RPMI7951 (cell line): ENCODE measurements around the gene PTPRN2. TPM values are rescaled to one million over a fixed set of nuclear protein-coding genes. Genes with fewer than 3 reads are reported as not detected.
"Not testable (repeated sequence)": the region's sequence is repeated elsewhere in the genome, so short reads cannot be mapped to it uniquely, and the experiment has no call there.

Experiments
- DNase-seq: peaks from one replicate; pipeline ENCODE4 v3.0.0-alpha.2; 2012; ENCODE audit warnings: low read depth
- total RNA-seq: library from RNA; depleted of rRNA; stranded (reverse); fragments of >200 nt; shearing (Covaris generic); gene quantifications from 2 replicates; pipeline ENCODE4 v1.2.3, GENCODE V29; 2014

PTPRN2 gene
- total RNA-seq, 1 experiment from 2014 or later = 9.0 TPM

DNA sequence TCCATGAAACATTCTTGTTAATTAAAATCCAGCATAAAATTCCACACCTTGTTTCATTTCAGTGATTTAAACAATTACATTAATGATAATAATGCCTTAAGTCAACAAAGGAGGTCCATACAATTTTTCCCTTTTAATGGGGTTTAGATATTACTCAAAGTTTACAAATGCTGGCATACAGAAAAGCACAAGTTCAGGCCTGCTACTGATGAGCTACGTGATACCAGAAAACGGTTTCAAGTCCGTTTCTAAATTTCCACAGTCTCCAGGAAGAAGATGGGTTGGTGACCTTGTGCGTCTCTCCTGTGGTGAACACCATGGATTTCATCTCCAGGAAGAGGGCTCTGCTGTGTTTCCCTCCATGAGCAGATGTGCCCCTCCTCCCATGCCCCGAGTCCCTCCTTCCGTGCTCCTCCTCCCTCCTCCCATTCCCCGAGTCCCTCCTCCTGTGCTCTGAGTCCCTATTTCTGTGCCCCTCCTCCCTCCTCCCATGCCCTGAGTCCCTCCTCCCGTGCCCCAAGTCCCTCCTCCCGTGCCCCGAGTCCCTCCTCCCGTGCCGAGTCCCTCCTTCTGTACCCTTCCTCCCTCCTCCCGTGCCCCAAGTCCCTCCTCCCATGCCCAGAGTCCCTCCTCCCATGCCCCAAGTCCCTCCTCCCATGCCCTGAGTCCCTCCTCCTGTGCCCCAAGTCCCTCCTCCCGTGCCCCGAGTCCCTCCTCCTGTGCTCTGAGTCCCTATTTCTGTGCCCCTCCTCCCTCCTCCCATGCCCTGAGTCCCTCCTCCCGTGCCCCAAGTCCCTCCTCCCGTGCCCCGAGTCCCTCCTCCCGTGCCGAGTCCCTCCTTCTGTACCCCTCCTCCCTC is 201.9 kb downstream of the PTPRN2 start:
- DNase-seq = not testable (repeated sequence)

DNA sequence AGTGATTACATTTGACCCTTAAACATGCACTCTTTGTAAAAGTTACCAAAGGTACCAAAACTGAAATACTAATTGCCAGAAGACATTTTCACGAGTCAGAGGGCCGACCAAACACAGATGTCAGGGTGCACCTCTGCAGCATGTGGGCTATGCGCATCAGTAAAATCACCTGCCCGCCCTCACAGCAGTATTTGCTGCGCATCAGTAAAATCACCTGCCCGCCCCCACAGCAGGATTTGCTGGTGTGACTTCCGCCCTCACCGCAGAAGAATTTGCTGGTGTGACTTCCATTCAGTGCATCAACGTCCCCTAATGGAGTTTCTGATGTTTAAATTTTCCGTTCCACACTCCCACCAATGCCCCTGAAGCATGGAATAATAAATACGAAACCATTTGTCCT is 202.9 kb downstream of the PTPRN2 start:
- DNase-seq = no peak

DNA sequence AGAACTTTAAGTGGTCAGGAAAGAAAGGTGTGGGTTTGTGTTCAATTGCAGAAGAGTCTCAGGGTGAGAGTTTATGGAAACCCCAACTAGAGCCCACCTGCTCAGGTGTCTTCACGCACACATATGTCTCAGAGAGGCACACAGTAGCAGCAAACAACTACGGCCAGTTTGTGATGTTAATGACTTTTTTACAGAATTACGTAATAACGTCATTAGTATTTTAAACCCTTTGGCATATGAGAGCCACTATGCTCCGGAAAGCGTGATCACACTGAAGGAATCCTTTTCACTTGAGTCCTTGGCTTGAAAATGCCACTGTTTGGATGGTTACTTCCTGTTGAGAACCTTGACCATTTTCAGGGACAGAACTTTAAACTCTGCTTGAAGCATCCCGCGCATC is 204.0 kb downstream of the PTPRN2 start:
- DNase-seq = no peak

DNA sequence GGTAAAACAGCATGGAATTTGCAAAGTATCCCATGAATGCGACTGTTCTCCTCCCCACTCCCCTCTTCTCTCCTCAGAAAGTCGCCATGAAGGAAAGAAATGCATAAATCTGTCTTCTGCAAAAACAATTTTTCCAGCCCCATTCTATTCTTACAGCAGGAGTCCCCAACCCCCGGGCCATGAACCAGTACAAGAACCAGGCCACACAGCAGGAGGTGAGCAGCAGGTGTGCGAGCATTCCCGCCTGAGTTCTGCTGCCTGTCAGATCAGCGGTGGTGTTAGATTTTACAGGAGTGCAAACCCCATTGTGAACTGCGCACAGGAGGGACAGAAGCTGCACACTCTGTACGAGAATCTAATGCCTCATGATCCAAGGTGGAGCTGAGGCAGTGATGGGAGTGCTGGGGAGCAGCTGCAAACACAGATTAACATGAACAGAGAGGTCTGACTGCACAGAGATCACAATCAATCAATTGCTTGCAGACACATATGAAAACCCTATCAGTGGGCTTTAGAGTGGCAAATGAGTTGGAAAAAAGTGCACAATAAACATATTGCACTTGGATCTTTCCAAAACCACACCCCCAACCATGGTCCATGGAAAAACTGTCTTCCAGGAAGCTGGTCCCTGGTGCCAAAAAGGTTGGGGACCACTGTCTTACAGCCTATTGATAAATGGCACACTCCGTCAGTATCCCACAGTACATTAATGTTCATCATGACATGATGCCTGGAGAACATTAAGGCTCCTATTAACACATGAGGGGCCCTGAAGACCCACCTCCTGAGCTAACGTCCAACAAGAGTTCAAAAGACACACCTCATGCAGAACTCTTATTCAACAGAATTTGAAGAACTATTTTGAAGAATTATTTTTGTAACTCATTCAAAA is 205.0 kb downstream of the PTPRN2 start:
- no peak for DNase-seq

DNA sequence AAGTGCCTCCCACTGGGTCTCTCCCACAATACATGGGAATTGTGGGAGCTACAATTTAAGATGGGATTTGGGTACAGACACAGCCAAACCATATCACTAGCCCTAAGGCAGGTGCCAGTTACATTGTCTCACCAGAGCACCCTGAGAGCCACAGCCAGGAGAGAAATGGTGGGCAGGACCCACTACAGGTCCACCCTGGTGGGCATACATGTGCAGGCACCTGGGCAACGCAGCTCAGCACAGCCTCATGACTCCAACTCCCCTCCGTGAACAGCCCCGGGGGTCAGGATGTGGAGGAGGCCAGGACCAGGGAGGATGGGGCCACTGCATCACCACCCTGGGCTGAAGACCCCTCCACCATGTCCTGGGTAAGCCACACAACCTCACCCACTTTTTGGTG is 205.7 kb downstream of the PTPRN2 start:
- no peak for DNase-seq

DNA sequence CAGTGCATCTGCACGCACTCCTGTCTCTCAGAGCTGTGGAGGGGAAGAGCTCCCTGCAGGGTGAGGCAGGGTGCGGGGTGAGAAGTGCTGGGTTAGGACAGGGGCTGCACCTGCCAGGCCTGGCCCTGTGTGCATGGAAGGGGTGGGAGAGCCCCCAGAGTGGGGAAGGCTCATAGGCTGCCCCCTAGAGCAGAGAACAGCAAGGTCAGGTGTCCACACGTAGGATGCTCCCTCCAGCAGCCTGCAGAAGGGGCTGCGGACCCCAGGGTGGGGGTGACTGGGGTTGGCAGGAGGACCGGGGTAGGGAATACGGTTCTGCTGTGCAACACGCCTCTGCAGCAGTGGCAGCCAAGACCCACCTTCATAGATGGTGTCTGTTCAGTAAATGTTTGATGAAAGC is 208.6 kb downstream of the PTPRN2 start:
- no peak for DNase-seq

DNA sequence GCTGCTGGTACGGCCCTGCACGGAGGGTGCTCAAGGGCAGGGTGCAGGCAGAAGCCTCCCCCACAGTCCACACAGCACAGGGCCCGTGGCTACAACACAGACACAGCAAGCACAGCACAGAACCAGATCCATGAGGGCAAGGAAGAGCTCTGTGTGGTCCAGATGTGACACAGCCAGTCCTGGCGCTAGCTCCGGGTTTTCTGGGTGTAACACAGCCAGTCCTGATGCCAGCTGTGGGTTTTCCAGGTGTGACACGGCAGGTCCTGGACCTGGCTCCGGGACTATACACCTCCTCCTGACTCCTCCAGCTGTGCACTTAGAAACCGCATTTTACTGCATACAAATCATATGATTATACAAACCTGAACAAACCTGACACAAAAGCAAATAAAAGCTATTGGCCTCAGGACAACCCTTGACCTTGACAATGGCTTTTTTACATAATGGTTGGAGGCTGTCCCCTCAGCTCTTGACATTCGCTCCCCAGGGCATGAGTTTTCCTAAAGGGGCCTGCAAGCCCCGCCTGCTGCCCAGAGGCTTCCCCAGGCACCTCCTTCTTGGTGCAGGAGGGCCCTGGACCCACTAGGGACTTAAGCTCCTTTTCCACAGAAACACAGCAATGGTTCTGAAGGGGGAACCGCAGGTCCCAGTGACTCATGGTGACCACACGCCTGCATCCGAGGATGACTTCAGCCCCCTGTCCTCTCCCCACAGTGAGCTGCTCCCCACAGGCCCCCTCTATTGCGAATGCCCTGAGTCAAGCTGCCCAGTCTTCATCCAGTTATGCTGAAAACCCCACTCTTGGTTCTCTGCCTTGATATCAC is 209.6 kb downstream of the PTPRN2 start:
- peak; percentile 59 for DNase-seq

DNA sequence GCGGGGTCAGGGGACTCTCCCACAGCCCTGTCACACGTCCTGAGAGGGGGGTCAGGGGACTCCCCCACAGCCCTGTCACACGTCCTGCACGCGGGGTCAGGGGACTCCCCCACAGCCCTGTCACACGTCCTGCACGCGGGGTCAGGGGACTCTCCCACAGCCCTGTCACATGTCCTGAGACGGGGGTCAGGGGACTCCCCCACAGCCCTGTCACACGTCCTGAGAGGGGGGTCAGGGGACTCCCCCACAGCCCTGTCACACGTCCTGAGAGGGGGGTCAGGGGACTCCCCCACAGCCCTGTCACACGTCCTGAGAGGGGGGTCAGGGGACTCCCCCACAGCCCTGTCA is 210.8 kb downstream of the PTPRN2 start:
- not testable (repeated sequence) for DNase-seq

DNA sequence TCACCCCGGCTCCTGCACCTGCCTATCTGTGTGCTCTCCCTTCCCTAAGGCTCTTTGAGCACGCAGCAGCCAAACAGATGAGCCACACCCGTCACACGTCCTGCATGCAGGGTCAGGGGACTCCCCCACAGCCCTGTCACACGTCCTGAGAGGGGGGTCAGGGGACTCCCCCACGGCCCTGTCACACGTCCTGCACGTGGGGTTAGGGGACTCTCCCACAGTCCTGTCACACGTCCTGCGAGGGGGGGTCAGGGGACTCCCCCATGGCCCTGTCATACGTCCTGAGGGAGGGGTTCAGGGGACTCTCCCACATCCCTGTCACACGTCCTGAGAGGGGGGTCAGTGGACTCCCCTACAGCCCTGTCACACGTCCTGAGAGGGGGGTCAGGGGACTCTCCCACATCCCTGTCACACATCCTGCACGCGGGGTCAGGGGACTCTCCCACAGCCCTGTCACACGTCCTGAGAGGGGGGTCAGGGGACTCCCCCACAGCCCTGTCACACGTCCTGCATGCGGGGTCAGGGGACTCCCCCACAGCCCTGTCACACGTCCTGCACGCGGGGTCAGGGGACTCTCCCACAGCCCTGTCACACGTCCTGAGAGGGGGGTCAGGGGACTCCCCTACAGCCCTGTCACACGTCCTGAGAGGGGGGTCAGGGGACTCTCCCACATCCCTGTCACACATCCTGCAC is 211.3 kb downstream of the PTPRN2 start:
- DNase-seq = not testable (repeated sequence)

DNA sequence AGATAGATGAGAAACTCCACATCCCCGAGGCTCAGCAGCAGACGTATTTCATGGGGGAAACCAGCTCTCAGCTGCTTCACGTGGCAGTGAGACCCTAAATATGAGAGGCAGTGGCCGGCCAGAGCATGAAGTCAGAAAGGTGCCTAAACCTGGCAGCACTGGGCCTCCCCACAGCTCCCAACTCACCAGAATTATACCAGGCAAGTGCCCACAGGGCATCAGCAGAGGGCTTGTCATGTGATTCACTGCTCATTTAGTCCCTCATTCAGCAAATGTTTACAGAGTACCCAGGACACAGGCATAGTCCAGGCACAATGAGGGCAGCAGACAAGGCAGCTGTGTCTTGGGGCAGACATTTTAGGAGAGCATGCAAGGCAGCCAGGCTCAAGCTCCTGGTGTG is 212.6 kb downstream of the PTPRN2 start:
- DNase-seq = peak; percentile 26

DNA sequence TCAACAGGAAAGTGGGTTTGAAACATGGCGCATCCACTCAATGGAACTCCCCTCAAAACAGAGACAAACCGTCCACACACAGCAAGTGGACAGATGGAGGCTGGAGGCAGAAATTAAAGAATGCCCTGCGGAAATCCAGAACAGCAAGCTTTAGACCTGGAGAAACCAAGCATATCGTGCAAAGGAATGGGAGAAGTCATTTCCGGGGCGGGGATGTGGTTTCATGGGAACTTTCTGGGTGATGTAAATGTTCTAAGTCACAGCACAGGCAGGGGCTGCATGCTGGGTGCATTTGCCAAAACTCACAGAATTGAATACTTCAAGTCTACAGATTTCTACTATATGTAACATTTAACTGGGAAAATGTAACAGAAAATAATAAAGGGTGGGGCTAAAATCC is 213.0 kb downstream of the PTPRN2 start:
- DNase-seq = peak; percentile 89

DNA sequence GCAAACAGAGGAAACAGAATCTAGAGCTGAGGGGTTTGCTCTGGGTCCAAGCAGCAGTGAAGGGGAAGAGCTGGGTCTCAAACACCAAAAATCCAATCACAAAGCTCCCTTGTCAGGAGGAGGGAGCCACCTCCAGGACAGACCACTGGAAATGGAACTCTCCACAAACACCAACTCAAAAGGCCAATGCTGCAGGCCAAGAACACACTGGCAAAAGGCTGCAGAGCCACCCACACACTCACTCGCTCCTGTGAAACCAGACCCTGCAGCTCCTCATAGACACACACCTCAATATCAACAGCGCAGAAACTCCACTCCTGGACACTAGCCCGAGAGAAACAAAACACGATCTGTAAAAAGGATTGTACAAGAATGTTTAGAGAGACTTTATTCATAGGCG is 213.5 kb downstream of the PTPRN2 start:
- peak; percentile 37 for DNase-seq

DNA sequence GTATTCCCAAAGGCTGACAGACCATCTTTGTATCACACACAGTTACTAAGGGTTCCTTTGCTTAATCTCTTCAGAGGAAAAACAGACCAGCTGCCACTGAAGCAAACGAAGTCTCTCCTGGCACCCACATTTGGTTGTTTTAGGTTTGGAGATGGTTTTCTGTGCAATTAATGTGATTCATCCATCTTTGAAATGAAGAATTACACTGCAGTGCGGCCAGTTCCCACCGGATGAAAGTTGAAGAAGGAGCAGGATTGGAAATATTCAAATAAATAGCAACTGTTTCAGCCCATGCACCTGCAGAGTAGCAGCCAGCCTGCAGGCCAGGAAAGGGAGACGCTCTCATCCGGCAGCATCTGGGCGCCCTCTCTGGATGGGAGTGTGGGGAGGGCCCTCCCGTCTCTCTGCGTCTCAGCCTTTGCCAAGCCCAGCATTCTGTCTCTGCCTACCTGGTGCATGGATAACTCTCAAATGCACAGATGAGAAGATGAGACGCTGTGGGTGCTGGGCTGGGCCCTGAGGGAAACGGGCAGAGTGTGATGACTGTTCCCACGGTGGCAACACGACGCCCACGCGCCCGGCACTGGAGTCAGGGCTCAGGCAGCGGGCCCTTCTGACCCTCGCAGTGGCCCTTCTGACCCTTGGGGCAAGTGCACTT is 214.0 kb downstream of the PTPRN2 start:
- DNase-seq = no peak

DNA sequence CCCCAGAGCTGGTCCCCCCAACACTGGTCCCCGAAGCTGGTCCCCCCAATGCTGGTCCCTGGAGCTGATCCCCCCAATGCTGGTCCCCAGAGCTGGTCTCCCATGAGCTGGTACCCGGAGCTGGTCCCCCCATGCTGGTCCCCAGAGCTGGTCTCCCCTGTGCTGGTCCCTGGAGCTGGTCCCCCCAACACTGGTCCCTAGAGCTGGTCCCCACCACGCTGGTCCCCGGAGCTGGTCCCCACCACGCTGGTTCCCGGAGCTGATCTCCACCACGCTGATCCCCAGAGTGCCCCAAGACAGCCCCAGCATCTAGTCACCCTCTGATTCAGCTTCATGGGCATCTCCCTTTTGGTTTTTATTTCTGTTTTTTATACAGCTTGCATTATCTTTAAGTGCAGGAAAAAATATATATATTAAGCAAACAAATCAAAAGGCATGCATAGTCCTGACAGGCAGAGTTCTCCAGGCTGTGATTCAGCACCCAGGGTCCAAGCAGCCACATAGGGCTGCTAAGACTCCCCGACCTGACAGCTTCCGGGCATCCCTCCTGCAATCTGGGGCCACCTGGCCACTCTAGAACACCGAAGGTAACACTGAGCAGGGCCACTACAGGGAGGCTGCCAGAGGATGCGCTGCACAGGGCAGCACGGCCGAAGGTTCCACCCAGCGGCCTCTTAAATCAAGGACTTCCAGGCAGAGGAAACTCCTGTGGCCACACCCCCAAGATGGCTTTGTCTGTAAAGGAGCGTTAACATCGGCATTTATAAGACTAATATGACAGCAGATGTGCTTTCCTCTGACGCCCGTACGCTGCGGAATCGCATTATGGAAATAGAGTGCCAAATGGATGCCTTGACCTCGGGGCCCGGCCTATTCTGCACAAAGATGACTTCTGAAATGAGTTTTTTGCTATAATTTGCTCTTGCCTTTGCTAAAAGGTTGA is 215.0 kb downstream of the PTPRN2 start:
- DNase-seq = no peak

DNA sequence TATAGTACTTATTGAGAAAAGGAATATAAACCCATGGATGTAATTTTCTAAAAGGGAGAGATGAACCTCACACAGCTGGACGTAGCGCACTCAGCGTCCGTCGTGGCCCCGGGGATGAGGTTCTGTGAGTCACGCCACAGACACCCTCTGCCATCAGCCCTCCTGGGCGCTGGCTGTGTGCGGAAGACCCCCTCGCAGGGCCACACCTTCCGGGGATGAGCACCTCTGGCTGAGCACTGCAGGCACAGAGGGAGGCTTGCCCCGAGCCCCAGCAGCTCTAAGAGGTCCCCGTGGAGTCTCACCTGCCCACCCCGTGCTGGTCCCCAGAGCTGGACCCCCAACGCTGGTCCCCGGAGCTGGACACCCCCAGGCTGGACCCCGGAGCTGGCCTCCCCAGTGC is 215.8 kb downstream of the PTPRN2 start:
- DNase-seq = no peak

DNA sequence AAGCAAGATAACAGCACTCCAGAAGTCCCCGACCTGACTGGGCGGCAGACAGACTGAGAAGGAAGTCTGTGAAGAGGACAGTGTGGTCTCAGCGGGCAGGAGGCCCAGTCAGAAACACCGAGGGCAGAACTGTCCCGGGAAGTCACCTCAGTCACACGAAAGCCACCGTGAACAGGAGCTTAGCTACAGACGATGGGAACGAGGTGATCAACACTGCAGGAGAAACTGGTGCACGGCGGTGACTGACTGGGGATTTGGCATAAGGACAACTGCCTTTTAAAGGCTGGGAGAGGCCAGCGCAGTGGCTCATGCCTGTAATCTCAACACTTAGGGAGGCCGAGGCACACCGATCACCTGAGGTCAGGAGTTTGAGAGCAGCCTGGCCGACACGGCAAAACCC is 217.8 kb downstream of the PTPRN2 start:
- no peak for DNase-seq

DNA sequence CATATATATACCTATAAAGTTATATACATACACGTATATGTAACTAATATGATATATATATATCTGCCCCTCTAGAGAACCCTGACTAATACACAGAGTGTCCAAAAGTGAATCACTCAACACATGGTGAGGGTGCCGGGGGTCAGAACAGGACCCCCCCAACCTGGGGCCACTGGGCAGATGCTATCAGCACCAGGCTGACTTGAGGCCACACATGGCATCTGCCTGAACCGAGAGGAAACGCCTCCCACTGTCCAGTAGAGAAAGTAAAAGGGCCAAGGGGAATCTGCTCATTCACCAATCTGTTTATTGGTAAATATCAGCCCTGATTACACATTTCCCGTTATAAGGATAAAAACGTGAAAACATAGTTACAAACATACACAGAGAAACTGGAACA is 218.3 kb downstream of the PTPRN2 start:
- no peak for DNase-seq

DNA sequence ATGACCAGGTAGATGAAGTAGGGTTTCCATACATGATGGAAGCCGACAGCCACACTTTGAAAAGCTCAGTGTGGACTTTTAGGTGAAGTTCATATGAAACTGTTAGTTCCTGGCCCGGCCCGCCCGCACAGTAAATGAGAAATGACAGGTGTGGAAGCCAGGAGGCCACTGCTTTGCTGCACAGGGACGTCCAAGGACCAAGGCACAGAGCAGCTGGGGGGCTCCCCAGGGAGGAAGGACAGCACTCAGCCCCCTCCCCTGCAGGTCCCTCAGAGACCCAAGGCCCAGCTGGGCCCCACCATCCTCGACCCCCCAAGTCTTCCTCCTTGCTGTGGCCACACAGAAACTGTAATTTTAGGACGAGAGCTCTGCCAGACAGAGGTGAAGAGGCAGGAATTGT is 219.2 kb downstream of the PTPRN2 start:
- no peak for DNase-seq

DNA sequence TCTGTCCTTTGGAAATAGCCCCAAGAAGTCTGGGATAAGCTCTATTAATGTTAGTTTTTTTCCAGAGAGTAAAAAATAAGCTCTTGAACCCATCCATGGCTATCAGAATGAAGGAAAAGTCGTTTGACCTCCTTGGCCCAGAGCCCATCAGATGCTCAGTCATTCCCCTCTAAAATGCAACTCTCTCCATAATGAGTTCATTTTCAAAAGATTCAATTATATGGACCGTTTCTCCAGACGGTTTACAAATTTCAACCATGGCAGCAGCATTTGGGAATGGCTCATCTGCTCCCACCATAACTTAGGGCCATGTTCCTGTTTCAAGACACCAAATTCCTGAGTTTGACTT is 220.0 kb downstream of the PTPRN2 start:
- DNase-seq = no peak
